Right atrium auricular region (tissue), 2 donors: ENCODE results near the gene EFHC2. TPM values are rescaled to one million over a fixed set of nuclear protein-coding genes. Genes with fewer than 3 reads are reported as not detected.

Experiments used
- DNase-seq: peaks from one replicate; pipeline ENCODE4 v3.0.0-alpha.2; 2019; ENCODE audit warnings: low spot score
- H3K27ac ChIP-seq, 2 donors: fragments of 200-600 bp; sonication (generic); 1 replicate in 1 of 2; 2 replicates in 1 of 2; pipeline ENCODE4 v1.5.1; 2016 to 2019
- H3K27me3 ChIP-seq, 2 donors: fragments of 200-600 bp; sonication (generic); one replicate each; pipeline versions ENCODE4 v1.5.1 to v1.6.0; 2017 to 2019
- H3K36me3 ChIP-seq: fragments of 200-600 bp; sonication (generic); one replicate; pipeline ENCODE4 v1.5.1; 2016
- H3K4me1 ChIP-seq, 2 donors: fragments of 200-600 bp; sonication (generic); one replicate each; pipeline versions ENCODE4 v1.5.1 to v1.6.0; 2017 to 2019
- H3K4me3 ChIP-seq, 2 donors: fragments of 200-600 bp; sonication (generic); 1 replicate in 1 of 2; 2 replicates in 1 of 2; pipeline ENCODE4 v1.5.1; 2017 to 2019; ENCODE audit warnings: mild to moderate bottlenecking in 1 of 2, moderate library complexity in 1 of 2
- H3K9me3 ChIP-seq, 2 donors: fragments of 200-600 bp; sonication (generic); one replicate each; pipeline ENCODE4 v1.5.1; 2019
- total RNA-seq, 2 donors: library from RNA; depleted of rRNA; stranded (reverse); fragments of >200 nt; gene quantifications; one replicate each; pipeline ENCODE4 v1.1.0, GENCODE V29; 2016
- TF ChIP-seq, protein P1 (sequence below), 2 donors: fragments of 200-600 bp; sonication (generic); IDR thresholded peaks; one replicate each; pipeline ENCODE4 v1.5.1; 2019; ENCODE audit warnings: antibody characterized with exemption in 2 of 2

EFHC2 gene
- total RNA-seq, 2 donors from 2014 or later = 4.5 to 5.4 TPM

DNA sequence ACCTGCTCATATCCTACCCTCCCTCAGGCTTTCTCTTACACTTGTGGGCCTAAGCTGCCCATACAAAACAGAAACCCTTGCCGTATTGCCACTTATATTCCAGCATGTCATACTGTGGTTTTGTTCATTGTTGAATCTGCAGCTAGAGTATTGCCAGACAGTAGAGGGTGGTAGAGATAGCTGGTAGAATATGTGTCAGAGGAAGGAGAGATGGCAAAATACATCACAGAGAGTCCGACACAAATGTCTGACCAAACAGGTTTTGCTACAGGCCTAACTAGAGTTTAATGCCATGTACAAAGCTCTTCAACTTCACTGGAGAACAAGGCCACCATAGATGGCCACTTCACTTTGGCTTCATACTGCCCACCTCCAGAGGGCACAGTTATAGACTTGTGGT lies 160.1 kb downstream of the EFHC2 start:
- no peak overlapping the region for H3K27ac ChIP-seq
- no peaks in the 10 kb centered on the region for H3K4me1 ChIP-seq
- H3K27me3 ChIP-seq = no peaks in the 10 kb centered on the region
- H3K4me3 ChIP-seq = no peak overlapping the region
- H3K36me3 ChIP-seq = no peaks in the 10 kb centered on the region
- TF ChIP-seq, protein P1, sequence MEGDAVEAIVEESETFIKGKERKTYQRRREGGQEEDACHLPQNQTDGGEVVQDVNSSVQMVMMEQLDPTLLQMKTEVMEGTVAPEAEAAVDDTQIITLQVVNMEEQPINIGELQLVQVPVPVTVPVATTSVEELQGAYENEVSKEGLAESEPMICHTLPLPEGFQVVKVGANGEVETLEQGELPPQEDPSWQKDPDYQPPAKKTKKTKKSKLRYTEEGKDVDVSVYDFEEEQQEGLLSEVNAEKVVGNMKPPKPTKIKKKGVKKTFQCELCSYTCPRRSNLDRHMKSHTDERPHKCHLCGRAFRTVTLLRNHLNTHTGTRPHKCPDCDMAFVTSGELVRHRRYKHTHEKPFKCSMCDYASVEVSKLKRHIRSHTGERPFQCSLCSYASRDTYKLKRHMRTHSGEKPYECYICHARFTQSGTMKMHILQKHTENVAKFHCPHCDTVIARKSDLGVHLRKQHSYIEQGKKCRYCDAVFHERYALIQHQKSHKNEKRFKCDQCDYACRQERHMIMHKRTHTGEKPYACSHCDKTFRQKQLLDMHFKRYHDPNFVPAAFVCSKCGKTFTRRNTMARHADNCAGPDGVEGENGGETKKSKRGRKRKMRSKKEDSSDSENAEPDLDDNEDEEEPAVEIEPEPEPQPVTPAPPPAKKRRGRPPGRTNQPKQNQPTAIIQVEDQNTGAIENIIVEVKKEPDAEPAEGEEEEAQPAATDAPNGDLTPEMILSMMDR (IDR thresholded peaks at IDR 0.05) = no peak
- no peaks in the 10 kb centered on the region for H3K9me3 ChIP-seq
- no peak for DNase-seq

DNA sequence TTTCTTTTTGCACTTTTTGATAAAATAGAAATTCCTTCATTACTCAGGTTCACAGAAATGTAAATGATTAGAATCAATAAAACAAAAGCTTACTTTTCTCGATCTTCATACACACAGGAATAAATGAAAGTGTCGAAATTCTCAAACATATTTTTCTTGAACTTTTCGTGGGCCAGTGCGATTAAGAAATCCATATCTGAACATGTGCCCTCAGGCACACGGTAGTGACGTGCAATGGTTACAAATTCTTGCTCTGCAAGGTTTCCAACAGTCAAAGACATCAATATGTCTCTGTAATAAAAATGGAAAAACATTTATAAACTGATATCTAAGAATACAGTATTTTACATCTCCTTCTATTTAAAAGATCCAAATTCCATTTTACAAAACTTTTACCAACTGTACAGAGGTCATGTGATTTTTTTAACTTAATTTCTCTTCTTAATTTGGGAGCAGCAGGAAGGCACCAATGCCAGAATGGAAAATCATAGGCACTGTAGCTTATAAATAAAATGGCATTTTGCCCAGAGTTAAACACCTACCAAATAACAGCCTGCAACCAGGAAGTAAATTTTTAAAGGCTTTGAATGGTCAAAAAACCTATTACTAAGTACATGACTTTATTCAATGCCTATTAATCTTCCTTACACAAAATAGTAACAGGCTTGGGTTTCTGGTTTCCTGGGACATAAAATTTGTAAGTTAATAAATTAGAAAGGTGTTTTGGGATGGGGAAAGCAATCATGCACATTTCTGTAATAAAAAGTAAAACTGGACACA lies 165.0 kb downstream of the EFHC2 start:
- Histone ChIP-seq H3K9me3 (peaks cover 0 to 3% of the 10 kb centered on the region in 2 donors), H3K36me3 (no peaks in the 10 kb centered on the region), H3K27ac (no peak overlapping the region), H3K27me3 (no peaks in the 10 kb centered on the region), H3K4me1 (no peaks in the 10 kb centered on the region), H3K4me3 (no peak overlapping the region)
- TF ChIP-seq, protein P1 (IDR thresholded peaks at IDR 0.05) = no peak
- DNase-seq = no peak

DNA sequence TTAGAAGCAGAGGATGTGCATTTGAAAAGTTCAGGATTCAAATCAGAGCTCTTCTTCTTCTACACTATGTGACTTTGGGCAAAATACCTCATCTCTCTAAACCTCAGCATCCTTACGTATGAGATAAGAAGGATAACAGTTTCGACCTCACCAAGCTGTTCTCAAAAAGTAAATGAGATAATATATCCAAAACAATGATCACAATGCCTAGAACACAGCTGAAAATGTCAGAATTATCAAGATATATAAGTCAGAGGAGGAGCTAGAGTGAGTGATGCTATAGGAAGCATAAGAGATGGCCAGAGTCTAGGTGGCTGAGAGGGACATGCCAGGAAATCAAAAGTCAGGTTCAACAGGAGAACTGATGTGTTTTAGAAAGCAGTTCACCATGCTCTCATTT lies 168.0 kb downstream of the EFHC2 start:
- no peak for DNase-seq
- no peak overlapping the region for H3K4me3 ChIP-seq
- H3K9me3 ChIP-seq = peaks cover 0 to 3% of the 10 kb centered on the region in 2 donors
- no peak overlapping the region for H3K27ac ChIP-seq
- no peaks in the 10 kb centered on the region for H3K27me3 ChIP-seq
- H3K4me1 ChIP-seq = no peaks in the 10 kb centered on the region
- TF ChIP-seq, protein P1 (IDR thresholded peaks at IDR 0.05) = no peak
- H3K36me3 ChIP-seq = no peaks in the 10 kb centered on the region

DNA sequence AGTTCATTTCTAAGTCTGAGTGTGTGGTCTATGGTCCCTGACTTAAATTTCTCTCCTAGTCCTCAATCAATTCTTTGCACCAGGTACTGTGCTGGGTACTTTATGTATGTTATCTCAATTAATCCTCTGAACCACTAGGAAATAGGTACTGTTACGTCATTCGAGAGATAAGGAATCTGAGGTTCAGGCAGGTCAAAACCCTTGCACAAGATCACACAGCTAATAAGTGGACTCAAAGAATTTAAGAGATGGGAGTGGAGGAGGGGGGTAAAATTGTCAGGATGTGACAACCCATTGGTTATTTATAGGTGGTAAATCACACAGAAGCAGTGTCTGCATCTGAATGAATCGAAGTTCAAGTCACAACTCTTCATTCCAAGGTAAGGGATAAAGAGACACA lies 169.4 kb downstream of the EFHC2 start:
- no peaks in the 10 kb centered on the region for H3K27me3 ChIP-seq
- H3K27ac ChIP-seq = no peak overlapping the region
- no peaks in the 10 kb centered on the region for H3K4me1 ChIP-seq
- H3K4me3 ChIP-seq = no peak overlapping the region
- no peak for DNase-seq
- peaks cover 0 to 4% of the 10 kb centered on the region in 2 donors for H3K9me3 ChIP-seq
- H3K36me3 ChIP-seq = no peaks in the 10 kb centered on the region
- TF ChIP-seq, protein P1 (IDR thresholded peaks at IDR 0.05) = no peak

DNA sequence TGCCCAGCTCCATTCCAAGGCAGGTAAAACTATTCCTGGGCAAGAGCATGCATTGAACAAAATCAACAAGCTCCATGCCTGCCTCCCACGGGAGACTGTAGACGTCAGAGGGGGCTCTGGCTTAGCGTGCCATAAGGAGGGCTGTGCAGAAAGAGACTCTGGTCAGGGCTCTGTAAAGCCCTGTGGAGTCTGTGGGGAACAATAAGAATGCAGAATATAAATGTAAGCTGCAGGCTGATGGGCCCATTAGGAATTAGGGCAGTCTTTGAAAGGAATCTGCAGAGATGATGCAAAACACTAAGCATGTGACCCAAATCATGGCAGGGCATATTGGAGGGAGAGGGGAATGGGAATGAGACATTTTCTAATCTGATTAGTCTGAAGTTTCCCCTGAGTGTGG lies 170.3 kb downstream of the EFHC2 start:
- no peaks in the 10 kb centered on the region for H3K36me3 ChIP-seq
- TF ChIP-seq, protein P1 (IDR thresholded peaks at IDR 0.05) = no peak
- H3K27ac ChIP-seq = no peak overlapping the region
- no peaks in the 10 kb centered on the region for H3K4me1 ChIP-seq
- H3K9me3 ChIP-seq = peaks cover 0 to 8% of the 10 kb centered on the region in 2 donors
- H3K4me3 ChIP-seq = no peak overlapping the region
- no peak for DNase-seq
- no peaks in the 10 kb centered on the region for H3K27me3 ChIP-seq

DNA sequence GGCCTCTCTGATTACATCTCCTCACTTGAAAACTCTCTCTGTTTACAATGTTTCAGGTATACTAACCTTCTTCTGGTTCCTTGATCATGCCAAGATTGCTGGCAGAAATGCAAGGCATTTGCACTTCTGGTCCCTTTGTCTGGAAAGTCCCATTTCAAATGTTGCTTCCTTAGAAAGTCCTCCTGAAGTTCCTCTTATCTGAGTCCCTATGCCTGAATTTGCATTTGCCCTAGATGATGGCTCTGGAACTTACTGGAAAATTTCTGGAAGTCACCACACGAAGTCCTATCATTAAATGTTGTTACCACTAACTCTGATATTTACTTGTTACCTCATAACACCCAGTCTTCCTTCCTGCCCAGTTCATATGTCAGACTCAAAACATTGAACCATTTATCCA lies 176.4 kb downstream of the EFHC2 start:
- peaks cover 0 to 5% of the 10 kb centered on the region in 2 donors for H3K9me3 ChIP-seq
- no peak for DNase-seq
- H3K27ac ChIP-seq = no peak overlapping the region
- no peaks in the 10 kb centered on the region for H3K36me3 ChIP-seq
- H3K4me1 ChIP-seq = no peaks in the 10 kb centered on the region
- TF ChIP-seq, protein P1 (IDR thresholded peaks at IDR 0.05) = no peak
- H3K27me3 ChIP-seq = no peaks in the 10 kb centered on the region
- H3K4me3 ChIP-seq = no peak overlapping the region
